GM04503 (cell line): ENCODE data around the gene TUB.
A peak's percentile ranks its signal among the peaks of the same experiment; 100 is the strongest.

Experiments
- DNase-seq: peaks from one replicate; pipeline ENCODE4 v3.0.0-alpha.2; 2012; ENCODE audit warnings: low read depth

TUB gene

GRCh38 chr11:8092587-8093424, 11.8 kb downstream of the TUB start:
- no peak for DNase-seq

- no peak for DNase-seq
Measured at GRCh38 chr11:8093931-8094575, 13.0 kb downstream of the TUB start.

- DNase-seq: no peak
Measured at GRCh38 chr11:8094656-8095055, 13.6 kb downstream of the TUB start.

GRCh38 chr11:8095371-8095770, 14.4 kb downstream of the TUB start:
- no peak for DNase-seq

GRCh38 chr11:8095806-8096522, 15.0 kb downstream of the TUB start:
- no peak for DNase-seq

GRCh38 chr11:8096575-8096974, 15.6 kb downstream of the TUB start:
- DNase-seq: no peak

GRCh38 chr11:8097062-8097461, 16.1 kb downstream of the TUB start:
- DNase-seq: no peak

- no peak for DNase-seq
Measured at GRCh38 chr11:8097468-8097867, 16.5 kb downstream of the TUB start.

GRCh38 chr11:8097926-8098325, 16.9 kb downstream of the TUB start:
- no peak for DNase-seq

GRCh38 chr11:8098361-8098760, 17.4 kb downstream of the TUB start:
- peak; percentile 78 for DNase-seq

- no peak for DNase-seq
Measured at GRCh38 chr11:8098879-8099278, 17.9 kb downstream of the TUB start.

GRCh38 chr11:8099291-8099899, 18.4 kb downstream of the TUB start:
- no peak for DNase-seq

GRCh38 chr11:8100158-8100557, 19.1 kb downstream of the TUB start:
- no peak for DNase-seq

GRCh38 chr11:8100605-8101004, 19.6 kb downstream of the TUB start:
- DNase-seq: no peak

GRCh38 chr11:8101421-8101820, 20.4 kb downstream of the TUB start:
- DNase-seq: no peak

- no peak for DNase-seq
Measured at GRCh38 chr11:8102296-8102915, 21.4 kb downstream of the TUB start.

GRCh38 chr11:8102965-8103364, 22.0 kb downstream of the TUB start:
- no peak for DNase-seq

- DNase-seq: no peak
Measured at GRCh38 chr11:8103909-8104308, 22.9 kb downstream of the TUB start.

- no peak for DNase-seq
Measured at GRCh38 chr11:8105133-8105532, 24.1 kb downstream of the TUB start.

GRCh38 chr11:8105666-8106065, 24.7 kb downstream of the TUB start:
- no peak for DNase-seq

GRCh38 chr11:8106679-8107078, 25.7 kb downstream of the TUB start:
- no peak for DNase-seq

- DNase-seq: no peak
Measured at GRCh38 chr11:8107642-8108041, 26.6 kb downstream of the TUB start.
